ENCODE data around the gene ESPNL.
"Not testable (repeated sequence)": the region's sequence is repeated elsewhere in the genome, so short reads cannot be mapped to it uniquely, and the experiment has no call there.

Gene ESPNL

GRCh38 chr2:238115709-238116108 lies 15.6 kb downstream of the ESPNL start:
- DNase-seq = not testable (repeated sequence)

- DNase-seq = no peak
Observed at GRCh38 chr2:238116298-238117198, 16.4 kb downstream of the ESPNL start.

GRCh38 chr2:238117199-238118154 lies 17.3 kb downstream of the ESPNL start:
- no peak for DNase-seq

GRCh38 chr2:238119756-238120462 lies 19.8 kb downstream of the ESPNL start:
- DNase-seq = no peak

- no peak for DNase-seq
Observed at GRCh38 chr2:238120463-238121298, 20.5 kb downstream of the ESPNL start.

GRCh38 chr2:238121511-238122286 lies 21.6 kb downstream of the ESPNL start:
- no peak for DNase-seq

GRCh38 chr2:238122287-238123217 lies 22.4 kb downstream of the ESPNL start:
- DNase-seq = no peak

GRCh38 chr2:238123218-238123971 lies 23.3 kb downstream of the ESPNL start:
- DNase-seq = no peak

- DNase-seq = no peak
Observed at GRCh38 chr2:238123991-238124470, 23.9 kb downstream of the ESPNL start.

- DNase-seq = no peak
Observed at GRCh38 chr2:238124488-238125126, 24.5 kb downstream of the ESPNL start.

- DNase-seq = no peak
Observed at GRCh38 chr2:238125127-238125885, 25.2 kb downstream of the ESPNL start.

GRCh38 chr2:238126338-238126737 lies 26.2 kb downstream of the ESPNL start:
- no peak for DNase-seq

GRCh38 chr2:238126775-238127164 lies 26.6 kb downstream of the ESPNL start:
- DNase-seq = no peak

- DNase-seq = no peak
Observed at GRCh38 chr2:238127165-238128060, 27.3 kb downstream of the ESPNL start.

- DNase-seq = no peak
Observed at GRCh38 chr2:238128061-238128440, 27.9 kb downstream of the ESPNL start.

- DNase-seq = no peak
Observed at GRCh38 chr2:238128534-238129001, 28.4 kb downstream of the ESPNL start.
